Activated T-helper 17 cell treated with anti-CD3 and anti-CD28 coated beads, Interleukin-2, amount 50 U/mL, for 72 hours (primary cell): ENCODE measurements around the gene PIK3CG. TPM values are rescaled to one million over a fixed set of nuclear protein-coding genes. Genes with fewer than 3 reads are reported as not detected.

Source experiments
- total RNA-seq, 2 donors: library from RNA; stranded (reverse); gene quantifications; one replicate each; pipeline ENCODE4 v1.2.3, GENCODE V29; 2022

PIK3CG gene
- total RNA-seq, 2 donors from 2014 or later, result 21.6 to 25.7 TPM

Other genes with a start within 250 kb of the PIK3CG start
- gene CCDC71L, start 204.1 kb upstream of the PIK3CG start, total RNA-seq, result 10 to 100 TPM; 19.4 to 28.5 TPM
- 1 to 10 TPM in 1 of 2 donors, under 1 TPM in 1; 0.95 to 3.4 TPM for gene PRKAR2B, start 179.4 kb downstream of the PIK3CG start, total RNA-seq